GM18499 (cell line): ENCODE data around the gene ATP6V0A1.
"Not testable (repeated sequence)": the region's sequence is repeated elsewhere in the genome, so short reads cannot be mapped to it uniquely, and the experiment has no call there.

Experiments
- ATAC-seq: cut with Tn5 transposase; IDR thresholded peaks from one replicate; pipeline ENCODE4 v1.9.1; 2021; ENCODE audit warnings: moderate number of reproducible peaks; ENCODE audit not compliant: insufficient read depth, unreplicated experiment

The ATP6V0A1 gene

GRCh38 chr17:42536372-42537155 is 77.9 kb downstream of the ATP6V0A1 start:
- ATAC-seq: no peak

- ATAC-seq: no peak
Measured at GRCh38 chr17:42537156-42537805, 78.6 kb downstream of the ATP6V0A1 start.

GRCh38 chr17:42537826-42538451 is 79.3 kb downstream of the ATP6V0A1 start:
- no peak for ATAC-seq

- ATAC-seq: no peak
Measured at GRCh38 chr17:42538482-42538881, 79.8 kb downstream of the ATP6V0A1 start.

- not testable (repeated sequence) for ATAC-seq
Measured at GRCh38 chr17:42540558-42540957, 81.9 kb downstream of the ATP6V0A1 start.

- ATAC-seq: no peak
Measured at GRCh38 chr17:42541041-42541833, 82.6 kb downstream of the ATP6V0A1 start.

GRCh38 chr17:42543190-42544079 is 84.8 kb downstream of the ATP6V0A1 start:
- no peak for ATAC-seq

GRCh38 chr17:42544874-42545283 is 86.2 kb downstream of the ATP6V0A1 start:
- ATAC-seq: no peak

- not testable (repeated sequence) for ATAC-seq
Measured at GRCh38 chr17:42545755-42546505, 87.3 kb downstream of the ATP6V0A1 start.

GRCh38 chr17:42547001-42547461 is 88.4 kb downstream of the ATP6V0A1 start:
- ATAC-seq: no peak

GRCh38 chr17:42547698-42548069 is 89.0 kb downstream of the ATP6V0A1 start:
- no peak for ATAC-seq

GRCh38 chr17:42548070-42548837 is 89.6 kb downstream of the ATP6V0A1 start:
- ATAC-seq: no peak

GRCh38 chr17:42548993-42549755 is 90.5 kb downstream of the ATP6V0A1 start:
- no peak for ATAC-seq

- ATAC-seq: not testable (repeated sequence)
Measured at GRCh38 chr17:42552736-42553135, 94.1 kb downstream of the ATP6V0A1 start, which contains the start of gene HSD17B1. HSD17B1 (plus strand) TSS chr17:42552923; CDS start chr17:42552934, 11 bp downstream.

- no peak for ATAC-seq
Measured at GRCh38 chr17:42553161-42553818, 94.6 kb downstream of the ATP6V0A1 start.

GRCh38 chr17:42553866-42554249 is 95.2 kb downstream of the ATP6V0A1 start:
- ATAC-seq: no peak
